ENCODE measurements around the gene SLC6A3. TPM values are rescaled to one million over a fixed set of nuclear protein-coding genes. Genes with fewer than 3 reads are reported as not detected.

SLC6A3 gene
- total RNA-seq, 2 experiments from 2014 or later, result not detected

- ATAC-seq (no peak), DNase-seq (no peak)
- intact Hi-C loops (cut with micrococcal nuclease), result no loop called here
- Mint-ChIP-seq H3K9me3 (peaks cover 4% of the 10 kb centered on the region), H3K4me3 (no peak overlapping the region), H3K27me3 (no peaks in the 10 kb centered on the region), H3K36me3 (ENCODE audit: low read depth) (no peaks in the 10 kb centered on the region), H3K4me1 (ENCODE audit: low read depth) (no peaks in the 10 kb centered on the region), H3K27ac (no peak overlapping the region)
- ChIA-PET POLR2A (no interaction called here), CTCF (no interaction called here)
- no peak for TF ChIP-seq CTCF (IDR thresholded peaks at IDR 0.05)
Measured at GRCh38 chr5:1421521-1422341, 23.5 kb downstream of the SLC6A3 start.

DNA sequence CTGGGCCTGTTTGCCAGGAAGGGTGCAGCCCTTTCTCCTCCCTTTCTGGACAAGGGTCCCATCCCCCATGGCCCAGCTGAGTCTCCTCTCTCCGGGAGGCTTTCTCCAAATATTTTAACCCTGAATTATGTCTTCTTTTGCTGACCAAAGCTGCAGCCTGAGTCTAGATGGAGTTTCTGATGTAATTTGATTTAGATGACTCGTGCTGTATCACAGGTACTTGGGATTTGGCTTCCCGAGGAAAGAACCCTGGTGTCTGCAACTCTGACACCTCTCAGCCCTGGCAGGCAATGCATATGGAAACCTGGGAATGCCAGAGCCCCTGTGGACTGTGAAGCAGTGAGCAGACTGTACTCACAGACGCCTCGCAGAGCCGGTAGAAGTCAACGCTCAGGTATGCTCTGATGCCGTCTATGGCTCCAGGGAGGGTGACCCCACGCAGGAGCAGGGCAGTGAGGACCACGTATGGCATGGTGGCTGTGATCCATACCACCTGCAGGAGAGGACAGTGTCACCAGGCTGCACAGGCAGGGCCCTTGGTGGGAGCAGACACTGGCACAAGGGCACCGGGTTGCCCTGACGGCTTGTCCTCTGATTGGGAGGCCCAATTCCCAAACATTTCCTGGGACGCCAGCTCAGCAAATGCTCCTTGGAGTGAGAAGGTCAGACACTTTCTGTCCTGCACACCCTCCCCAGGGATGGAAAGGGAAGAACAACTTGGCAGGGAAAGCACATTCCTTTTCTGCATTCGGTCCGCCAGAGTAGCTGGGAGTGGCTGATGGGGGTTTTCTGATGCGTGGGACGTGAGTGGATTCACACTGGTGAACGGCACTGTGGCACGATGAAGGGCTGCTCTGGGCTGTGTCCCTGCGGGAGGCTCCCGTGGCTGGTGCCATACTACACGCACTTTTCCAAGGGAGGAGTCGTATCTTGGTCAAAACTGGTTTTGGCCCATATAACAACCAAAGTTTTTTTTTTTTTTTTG, 24.7 kb downstream of the SLC6A3 start:
- ATAC-seq (no peak), DNase-seq (no peak)
- H3K27ac Mint-ChIP-seq, result no peak overlapping the region
- H3K36me3 Mint-ChIP-seq (ENCODE audit: low read depth), result no peaks in the 10 kb centered on the region
- POLR2A ChIA-PET, result no interaction called here
- CTCF ChIA-PET, result no interaction called here
- H3K27me3 Mint-ChIP-seq, result no peaks in the 10 kb centered on the region
- TF ChIP-seq CTCF (IDR thresholded peaks at IDR 0.05), result no peak
- no peak overlapping the region for H3K4me3 Mint-ChIP-seq
- H3K4me1 Mint-ChIP-seq (ENCODE audit: low read depth), result no peaks in the 10 kb centered on the region
- H3K9me3 Mint-ChIP-seq, result no peaks in the 10 kb centered on the region
- intact Hi-C loops (cut with micrococcal nuclease), result no loop called here

DNA sequence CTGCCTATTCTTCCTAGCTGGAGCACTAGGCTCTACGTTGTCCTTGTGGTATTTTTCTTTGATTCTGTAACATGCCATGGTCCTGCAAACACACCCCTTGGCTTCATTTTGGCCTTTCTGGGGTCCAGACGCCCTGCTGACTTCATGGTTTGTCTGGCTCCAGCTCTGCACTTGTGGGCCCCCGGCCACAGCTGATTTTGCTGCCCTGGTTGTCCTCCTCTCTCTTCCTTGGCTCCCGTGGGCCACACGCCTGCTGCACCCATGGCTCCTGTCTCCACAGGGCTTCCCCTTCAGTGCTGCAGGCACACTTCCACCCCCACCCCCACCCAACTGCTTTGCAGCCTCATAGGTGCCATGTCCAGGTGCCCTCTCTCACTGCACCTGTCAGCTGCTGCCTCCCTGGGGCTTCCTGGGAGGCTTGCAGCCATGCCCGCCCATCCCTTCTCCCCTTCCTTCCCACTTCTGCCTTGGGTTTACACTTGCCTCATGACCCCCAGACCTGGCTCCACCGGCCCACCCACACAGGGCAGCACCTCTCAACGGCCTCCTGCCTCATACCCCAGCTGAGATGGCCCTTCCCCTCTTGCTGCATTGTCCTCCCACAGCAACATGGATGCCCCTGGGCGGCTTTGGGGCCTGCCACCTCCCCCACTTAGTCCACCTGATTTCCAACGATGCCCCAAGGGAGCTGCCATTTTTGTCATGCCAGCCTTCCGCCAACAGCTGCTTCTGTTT, 25.6 kb downstream of the SLC6A3 start:
- no peaks in the 10 kb centered on the region for H3K9me3 Mint-ChIP-seq
- H3K36me3 Mint-ChIP-seq (ENCODE audit: low read depth), result no peaks in the 10 kb centered on the region
- no peaks in the 10 kb centered on the region for H3K27me3 Mint-ChIP-seq
- ATAC-seq (no peak), DNase-seq (no peak)
- H3K27ac Mint-ChIP-seq, result no peak overlapping the region
- no peak overlapping the region for H3K4me3 Mint-ChIP-seq
- no peak for TF ChIP-seq CTCF (IDR thresholded peaks at IDR 0.05)
- CTCF ChIA-PET, result no interaction called here
- POLR2A ChIA-PET, result no interaction called here
- no peaks in the 10 kb centered on the region for H3K4me1 Mint-ChIP-seq (ENCODE audit: low read depth)
- intact Hi-C loops (cut with micrococcal nuclease), result no loop called here

- H3K4me1 Mint-ChIP-seq (ENCODE audit: low read depth), result no peaks in the 10 kb centered on the region
- ChIA-PET CTCF (no interaction called here), POLR2A (no interaction called here)
- no peaks in the 10 kb centered on the region for H3K9me3 Mint-ChIP-seq
- H3K4me3 Mint-ChIP-seq, result no peak overlapping the region
- intact Hi-C loops (cut with micrococcal nuclease), result no loop called here
- no peaks in the 10 kb centered on the region for H3K27me3 Mint-ChIP-seq
- no peaks in the 10 kb centered on the region for H3K36me3 Mint-ChIP-seq (ENCODE audit: low read depth)
- no peak for TF ChIP-seq CTCF (IDR thresholded peaks at IDR 0.05)
- no peak for ATAC-seq
- no peak overlapping the region for H3K27ac Mint-ChIP-seq
- DNase-seq, result no peak
Measured at GRCh38 chr5:1418921-1419280, 26.3 kb downstream of the SLC6A3 start.
